Coronary artery (tissue), 2 donors: ENCODE data around the gene CCDC137.
A peak's percentile ranks its signal among the peaks of the same experiment; 100 is the strongest.

ENCODE experiments used
- DNase-seq: peaks from one replicate; pipeline ENCODE4 v3.0.0-alpha.2; 2017; ENCODE audit warnings: low spot score
- H3K27ac ChIP-seq, 2 donors: fragments of 200-600 bp; sonication (generic); one replicate each; pipeline ENCODE4 v1.5.1; 2016 to 2019
- H3K4me3 ChIP-seq: fragments of 200-600 bp; sonication (generic); 2 replicates; pipeline ENCODE4 v1.5.1; 2016; ENCODE audit warnings: mild to moderate bottlenecking, moderate library complexity
- CTCF ChIP-seq: fragments of 200-600 bp; sonication (generic); IDR thresholded peaks from one replicate; pipeline ENCODE4 v1.5.1; 2019; ENCODE audit warnings: antibody characterized with exemption

Gene CCDC137

GRCh38 chr17:81701288-81702071, 34.9 kb downstream of the CCDC137 start:
- peak overlapping the region; percentile 80 for H3K4me3 ChIP-seq
- H3K27ac ChIP-seq = no peak overlapping the region
- no peak for TF ChIP-seq CTCF
- DNase-seq = no peak

DNA sequence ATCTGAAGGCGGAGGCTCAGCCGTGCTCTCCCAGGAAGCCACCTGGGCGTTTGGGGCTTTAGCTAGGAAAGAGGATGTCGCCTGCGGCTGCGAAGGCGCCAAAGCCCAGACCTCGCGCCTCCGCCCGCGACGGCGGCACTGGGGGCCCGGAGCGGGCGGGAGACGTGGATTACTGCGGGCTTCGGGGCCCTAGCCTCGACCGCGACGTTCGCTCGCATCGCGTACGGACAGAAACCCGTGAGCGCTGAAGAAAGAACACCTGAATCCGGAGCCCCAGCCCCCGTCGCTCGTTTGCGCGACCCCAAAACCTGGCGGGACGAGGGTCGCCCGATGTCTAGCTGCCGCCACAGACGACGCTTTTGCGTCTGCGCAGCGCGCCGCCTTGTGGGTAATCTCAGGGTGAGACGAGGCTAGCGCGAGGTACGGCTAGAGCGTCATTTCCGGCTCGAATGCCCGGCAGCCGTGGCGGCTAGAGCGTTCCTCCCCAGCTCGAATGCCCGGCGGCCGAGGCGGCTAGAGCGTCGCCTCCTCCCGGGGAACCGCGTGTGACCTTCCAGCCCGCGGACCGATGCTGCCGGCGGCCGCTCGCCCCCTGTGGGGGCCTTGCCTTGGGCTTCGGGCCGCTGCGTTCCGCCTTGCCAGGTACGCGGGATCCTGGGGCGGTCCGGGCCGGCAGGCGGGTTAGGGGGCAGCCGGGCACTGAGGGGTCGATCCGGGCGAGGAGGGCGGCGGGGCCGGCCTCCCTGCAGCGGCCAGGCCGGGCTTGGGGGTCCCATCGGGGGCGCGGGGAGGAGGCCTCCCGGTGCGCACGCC, 36.6 kb downstream of the CCDC137 start, which contains the start of gene MRPL12:
Gene MRPL12 (plus strand): TSS at position 434 of the 813 bp plus-strand sequence. CDS start 135 bp downstream, at position 569.
- peak; percentile 91 for DNase-seq
- H3K4me3 ChIP-seq = peak within 1 kb of the TSS; percentile 80
- H3K27ac ChIP-seq = peak within 1 kb of the TSS; percentile 87 to 93
- no peak for TF ChIP-seq CTCF

DNA sequence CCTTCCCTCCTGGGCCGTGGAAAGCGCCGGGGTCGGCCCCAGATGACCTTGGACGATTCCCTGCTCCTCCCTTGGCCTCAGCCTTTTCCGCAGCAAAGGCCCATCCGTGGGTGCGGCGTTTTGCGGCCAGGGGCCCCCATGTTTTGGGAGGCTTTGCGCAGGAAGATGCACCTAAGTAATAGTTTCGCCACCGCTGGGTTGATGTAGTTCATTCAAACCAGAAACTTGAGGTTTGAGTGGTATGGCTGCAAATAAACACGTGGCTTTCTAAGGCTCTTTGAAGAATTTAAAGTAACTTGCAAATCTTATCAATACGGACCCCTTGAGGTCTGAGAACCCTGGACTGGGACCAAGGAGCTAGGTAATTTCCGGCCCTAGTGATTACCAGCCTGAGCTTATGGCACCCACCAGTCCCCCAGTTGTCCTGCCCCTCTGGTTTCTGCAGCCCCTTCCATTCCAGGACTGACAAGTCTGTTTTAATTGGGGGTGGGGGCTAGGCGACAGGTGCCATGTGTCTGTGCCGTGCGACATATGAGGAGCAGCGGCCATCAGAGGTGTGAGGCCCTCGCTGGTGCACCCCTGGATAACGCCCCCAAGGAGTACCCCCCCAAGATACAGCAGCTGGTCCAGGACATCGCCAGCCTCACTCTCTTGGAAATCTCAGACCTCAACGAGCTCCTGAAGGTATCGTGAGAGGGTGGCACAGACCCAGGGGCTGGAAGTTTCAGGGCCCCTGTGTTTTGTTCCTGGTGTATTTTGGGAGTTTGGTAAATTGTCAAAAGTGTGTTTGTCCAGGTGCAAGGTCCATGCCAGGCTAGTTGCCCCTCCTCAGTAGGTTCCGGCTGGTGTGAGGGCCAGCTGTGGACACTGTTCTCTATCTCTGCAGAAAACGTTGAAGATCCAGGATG, 37.5 kb downstream of the CCDC137 start:
- DNase-seq = no peak
- no peak for TF ChIP-seq CTCF
- peak overlapping the region; percentile 80 for H3K4me3 ChIP-seq
- peak overlapping the region; percentile 87 to 93 for H3K27ac ChIP-seq

GRCh38 chr17:81705518-81706231, 39.1 kb downstream of the CCDC137 start:
- no peak overlapping the region for H3K27ac ChIP-seq
- no peak for TF ChIP-seq CTCF
- H3K4me3 ChIP-seq = no peak overlapping the region
- no peak for DNase-seq

GRCh38 chr17:81706232-81706611, 39.7 kb downstream of the CCDC137 start:
- TF ChIP-seq CTCF = no peak
- H3K27ac ChIP-seq = no peak overlapping the region
- DNase-seq = no peak
- no peak overlapping the region for H3K4me3 ChIP-seq
